Brain microvascular endothelial cell (primary cell): ENCODE measurements around the gene CLDN14.

Experiments used
- DNase-seq: peaks from one replicate; pipeline ENCODE4 v3.0.0-alpha.2; 2020
- H3K27ac ChIP-seq: fragments of 250-450 bp; sonication (Bioruptor Pico); 2 replicates; pipeline ENCODE4 v1.5.1; 2020; ENCODE audit warnings: mild to moderate bottlenecking, moderate library complexity
- H3K27me3 ChIP-seq: fragments of 250-450 bp; sonication (Bioruptor Pico); replicated peaks from 2 replicates; pipeline ENCODE4 v1.5.1; 2020; ENCODE audit warnings: mild to moderate bottlenecking
- H3K36me3 ChIP-seq: fragments of 250-450 bp; sonication (Bioruptor Pico); replicated peaks from 2 replicates; pipeline ENCODE4 v1.5.1; 2020; ENCODE audit warnings: mild to moderate bottlenecking
- H3K4me3 ChIP-seq: 2 replicates; pipeline ENCODE4 v1.5.1; 2011; ENCODE audit warnings: low read depth, mild to moderate bottlenecking, control low read depth, low read length, moderate library complexity
- in situ Hi-C: cut with HindIII; loops from 2 replicates; pipeline ENCODE4 v1.10.0; 2017; ENCODE audit warnings: low sequenced_read_pairs, low pct_ligation_motif_present
- TF ChIP-seq, protein P1 (sequence below): IDR thresholded peaks from 2 replicates; pipeline ENCODE4 v1.5.1; 2011; ENCODE audit warnings: low read depth, mild to moderate bottlenecking, moderate library complexity, low read length, control low read depth, inconsistent platforms; ENCODE audit errors: missing control alignments

CLDN14 gene

DNA sequence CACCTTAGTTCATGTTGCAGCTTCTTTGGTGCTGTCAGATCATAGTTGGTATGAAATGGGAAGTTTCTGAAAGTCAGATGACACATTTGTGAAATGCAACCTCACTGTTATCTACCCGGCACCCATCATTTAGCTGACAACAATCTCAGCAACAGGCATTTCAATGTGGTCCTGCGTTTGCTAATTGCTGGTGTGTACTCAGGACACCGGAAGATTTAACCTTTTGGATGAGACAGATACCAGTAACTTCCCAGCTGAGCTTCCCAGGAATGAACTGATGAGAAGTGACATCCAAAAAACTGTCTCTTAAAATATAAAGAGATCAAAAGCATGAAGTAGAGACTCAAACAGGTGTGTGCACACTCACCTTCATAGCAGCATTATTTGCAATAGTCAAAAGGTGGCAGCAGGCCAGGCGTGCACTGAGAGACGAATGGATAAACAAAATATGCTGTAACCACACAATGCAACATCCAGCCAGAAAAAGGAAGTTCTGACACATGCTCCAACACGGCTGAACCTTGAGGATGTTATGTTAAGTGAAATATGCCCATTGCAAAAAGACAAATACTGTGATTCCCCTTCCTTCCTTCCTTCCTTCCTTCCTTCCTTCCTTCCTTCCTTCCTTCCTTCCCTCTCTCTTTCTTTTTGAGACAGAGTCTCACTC, 7.9 kb upstream of the CLDN14 start:
- TF ChIP-seq, protein P1, sequence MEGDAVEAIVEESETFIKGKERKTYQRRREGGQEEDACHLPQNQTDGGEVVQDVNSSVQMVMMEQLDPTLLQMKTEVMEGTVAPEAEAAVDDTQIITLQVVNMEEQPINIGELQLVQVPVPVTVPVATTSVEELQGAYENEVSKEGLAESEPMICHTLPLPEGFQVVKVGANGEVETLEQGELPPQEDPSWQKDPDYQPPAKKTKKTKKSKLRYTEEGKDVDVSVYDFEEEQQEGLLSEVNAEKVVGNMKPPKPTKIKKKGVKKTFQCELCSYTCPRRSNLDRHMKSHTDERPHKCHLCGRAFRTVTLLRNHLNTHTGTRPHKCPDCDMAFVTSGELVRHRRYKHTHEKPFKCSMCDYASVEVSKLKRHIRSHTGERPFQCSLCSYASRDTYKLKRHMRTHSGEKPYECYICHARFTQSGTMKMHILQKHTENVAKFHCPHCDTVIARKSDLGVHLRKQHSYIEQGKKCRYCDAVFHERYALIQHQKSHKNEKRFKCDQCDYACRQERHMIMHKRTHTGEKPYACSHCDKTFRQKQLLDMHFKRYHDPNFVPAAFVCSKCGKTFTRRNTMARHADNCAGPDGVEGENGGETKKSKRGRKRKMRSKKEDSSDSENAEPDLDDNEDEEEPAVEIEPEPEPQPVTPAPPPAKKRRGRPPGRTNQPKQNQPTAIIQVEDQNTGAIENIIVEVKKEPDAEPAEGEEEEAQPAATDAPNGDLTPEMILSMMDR = no peak
- Histone ChIP-seq H3K27ac (no peak overlapping the region), H3K36me3 (no peaks in the 10 kb centered on the region), H3K27me3 (no peaks in the 10 kb centered on the region), H3K4me3 (no peak overlapping the region)
- DNase-seq = peak; percentile 67
- in situ Hi-C loops = no loop called here

DNA sequence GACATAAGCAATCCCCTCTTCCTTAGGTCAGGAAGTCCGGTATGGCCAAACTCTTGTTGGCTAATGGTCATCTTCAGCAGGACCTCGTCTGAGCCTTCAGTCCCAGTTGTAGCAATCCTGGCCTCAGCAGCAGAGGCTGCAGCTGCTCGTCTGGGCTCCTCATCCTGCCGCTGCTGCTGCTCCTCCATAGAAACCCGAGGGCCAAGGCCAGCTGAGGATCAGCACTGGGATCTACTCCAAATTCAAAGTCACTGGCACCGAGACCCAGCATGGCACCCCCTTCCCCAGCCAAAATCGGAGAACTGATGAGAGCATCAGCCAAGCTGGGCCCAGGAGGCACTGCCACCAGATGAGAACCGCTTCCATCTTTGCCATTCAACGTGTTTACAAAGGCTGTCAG, 6.3 kb upstream of the CLDN14 start:
- Histone ChIP-seq H3K4me3 (no peak overlapping the region), H3K27ac (no peak overlapping the region), H3K27me3 (no peaks in the 10 kb centered on the region), H3K36me3 (no peaks in the 10 kb centered on the region)
- TF ChIP-seq, protein P1 = no peak
- no peak for DNase-seq
- in situ Hi-C loops = no loop called here

- DNase-seq = no peak
- H3K36me3 ChIP-seq = no peaks in the 10 kb centered on the region
- H3K27me3 ChIP-seq = no peaks in the 10 kb centered on the region
- in situ Hi-C loops = no loop called here
- no peak overlapping the region for H3K27ac ChIP-seq
- H3K4me3 ChIP-seq = no peak overlapping the region
- TF ChIP-seq, protein P1 = no peak
Measured at GRCh38 chr21:36485476-36485875, 5.6 kb upstream of the CLDN14 start.

DNA sequence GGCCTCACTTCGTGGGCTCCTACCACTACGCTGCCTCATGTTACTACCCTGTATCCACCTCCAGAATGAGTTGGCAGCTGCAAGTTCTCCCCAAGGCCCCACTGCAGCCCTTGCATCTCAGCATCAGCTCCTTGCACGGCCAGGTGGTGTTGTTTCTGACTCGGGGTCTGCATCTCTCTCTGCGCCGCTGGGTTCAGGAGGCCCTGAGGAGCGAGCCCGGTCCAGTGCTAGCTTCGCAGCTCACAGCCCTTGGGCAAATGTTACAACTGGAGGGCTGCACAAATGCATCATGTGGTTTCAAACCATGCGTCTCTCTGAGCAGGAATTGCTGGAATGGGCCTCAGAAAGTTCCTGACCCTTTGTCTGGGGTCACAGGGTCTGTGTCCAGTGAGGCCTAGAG, 3.2 kb upstream of the CLDN14 start:
- DNase-seq = no peak
- H3K4me3 ChIP-seq = no peak overlapping the region
- H3K27ac ChIP-seq = no peak overlapping the region
- in situ Hi-C loops = no loop called here
- TF ChIP-seq, protein P1 = no peak
- no peaks in the 10 kb centered on the region for H3K27me3 ChIP-seq
- no peaks in the 10 kb centered on the region for H3K36me3 ChIP-seq

DNA sequence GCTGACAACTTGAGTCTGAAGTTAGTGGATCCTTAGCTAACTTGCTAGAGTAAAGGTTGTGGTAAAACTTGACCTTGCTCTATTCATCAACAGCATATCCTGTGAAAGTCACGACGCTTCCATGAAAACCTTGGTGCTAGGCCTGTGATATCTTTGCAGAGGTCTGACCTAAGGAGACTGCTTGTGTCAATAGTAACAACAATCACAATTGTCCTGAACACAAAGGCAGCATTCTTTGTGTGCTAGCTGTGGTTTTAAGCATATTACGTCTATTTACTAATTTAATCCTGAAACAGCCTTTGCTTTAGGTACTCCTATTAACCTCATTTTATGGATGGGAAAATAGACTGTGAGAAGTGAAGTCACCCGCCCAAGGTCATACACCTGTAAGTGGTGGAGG, 2.8 kb upstream of the CLDN14 start:
- in situ Hi-C loops = no loop called here
- TF ChIP-seq, protein P1 = no peak

DNA sequence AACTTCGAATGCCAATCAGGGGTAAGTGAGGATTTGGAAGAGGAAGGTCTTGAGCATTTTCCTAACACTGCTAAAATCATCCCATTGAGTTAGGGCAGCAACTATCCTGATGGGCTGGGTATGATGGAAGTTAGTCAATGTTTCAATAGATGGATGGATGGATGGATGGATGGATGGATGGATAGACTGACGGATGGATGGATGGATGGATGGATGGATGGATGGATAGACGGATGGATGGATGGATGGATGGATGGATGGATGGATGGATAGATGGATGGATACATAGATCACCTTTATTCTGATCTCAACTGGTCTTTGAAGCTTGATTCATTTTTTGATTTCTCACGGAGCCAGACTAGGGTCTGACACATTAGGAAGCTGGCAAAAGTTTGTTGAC, 2.3 kb upstream of the CLDN14 start:
- no peaks in the 10 kb centered on the region for H3K27me3 ChIP-seq
- no peak for DNase-seq
- TF ChIP-seq, protein P1 = no peak
- H3K36me3 ChIP-seq = no peaks in the 10 kb centered on the region
- in situ Hi-C loops = no loop called here
- H3K27ac ChIP-seq = no peak overlapping the region
- H3K4me3 ChIP-seq = no peak overlapping the region

More for the DNA sequence above, 2.8 kb upstream of the CLDN14 start:
- Histone ChIP-seq H3K4me3 (no peak overlapping the region), H3K27me3 (no peaks in the 10 kb centered on the region), H3K36me3 (no peaks in the 10 kb centered on the region), H3K27ac (no peak overlapping the region)
- no peak for DNase-seq
